HG03432 (cell line): Measurements from ENCODE around the gene PBX3.
"Not testable (repeated sequence)": the region's sequence is repeated elsewhere in the genome, so short reads cannot be mapped to it uniquely, and the experiment has no call there.

Source experiments
- ATAC-seq: cut with Tn5 transposase; IDR thresholded peaks from one replicate; pipeline ENCODE4 v1.9.1; 2021; ENCODE audit warnings: mild to moderate bottlenecking, moderate library complexity; ENCODE audit not compliant: unreplicated experiment

PBX3 gene

DNA sequence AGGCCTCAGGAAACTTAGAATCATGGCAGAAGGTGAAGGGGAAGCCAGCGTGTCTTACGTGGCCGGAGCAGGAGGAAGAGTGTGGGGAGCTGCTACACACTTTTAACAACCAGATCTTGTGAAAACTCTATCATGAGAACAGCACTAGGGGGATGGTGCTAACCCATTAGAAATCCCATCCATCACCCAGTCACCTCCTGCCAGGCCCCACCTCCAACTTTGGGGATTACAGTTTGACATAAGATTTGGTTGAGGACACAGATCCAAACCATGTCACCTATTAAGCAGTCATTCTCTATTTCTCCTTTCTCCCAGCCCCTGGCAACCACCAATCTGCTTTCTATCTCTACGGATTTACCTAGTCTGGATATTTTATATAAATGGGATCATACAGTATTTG is 26.9 kb downstream of the PBX3 start:
- no peak for ATAC-seq

DNA sequence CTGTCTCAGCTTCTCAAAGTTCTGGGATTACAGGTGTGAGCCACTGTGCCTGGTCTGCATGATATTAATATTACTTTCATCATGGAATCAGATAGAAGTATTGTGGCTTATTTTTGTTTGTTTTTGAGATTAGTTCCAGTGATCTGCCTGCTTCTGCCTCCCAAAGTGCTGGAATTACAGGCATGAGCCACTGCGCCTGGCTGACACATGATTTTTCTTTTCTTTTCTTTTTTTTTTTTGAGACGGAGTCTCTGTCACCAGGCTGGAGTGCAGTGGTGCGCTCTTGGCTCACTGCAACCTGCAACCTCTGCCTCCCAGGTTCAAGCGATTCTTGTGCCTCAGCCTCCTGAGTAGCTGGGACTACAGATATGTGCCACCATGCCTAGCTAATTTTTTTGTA is 29.6 kb downstream of the PBX3 start:
- not testable (repeated sequence) for ATAC-seq

- not testable (repeated sequence) for ATAC-seq
Measured at GRCh38 chr9:125778538-125779219, 31.5 kb downstream of the PBX3 start.

- ATAC-seq = not testable (repeated sequence)
Measured at GRCh38 chr9:125779220-125779565, 32.0 kb downstream of the PBX3 start.

GRCh38 chr9:125782718-125783117 is 35.5 kb downstream of the PBX3 start:
- ATAC-seq = no peak

DNA sequence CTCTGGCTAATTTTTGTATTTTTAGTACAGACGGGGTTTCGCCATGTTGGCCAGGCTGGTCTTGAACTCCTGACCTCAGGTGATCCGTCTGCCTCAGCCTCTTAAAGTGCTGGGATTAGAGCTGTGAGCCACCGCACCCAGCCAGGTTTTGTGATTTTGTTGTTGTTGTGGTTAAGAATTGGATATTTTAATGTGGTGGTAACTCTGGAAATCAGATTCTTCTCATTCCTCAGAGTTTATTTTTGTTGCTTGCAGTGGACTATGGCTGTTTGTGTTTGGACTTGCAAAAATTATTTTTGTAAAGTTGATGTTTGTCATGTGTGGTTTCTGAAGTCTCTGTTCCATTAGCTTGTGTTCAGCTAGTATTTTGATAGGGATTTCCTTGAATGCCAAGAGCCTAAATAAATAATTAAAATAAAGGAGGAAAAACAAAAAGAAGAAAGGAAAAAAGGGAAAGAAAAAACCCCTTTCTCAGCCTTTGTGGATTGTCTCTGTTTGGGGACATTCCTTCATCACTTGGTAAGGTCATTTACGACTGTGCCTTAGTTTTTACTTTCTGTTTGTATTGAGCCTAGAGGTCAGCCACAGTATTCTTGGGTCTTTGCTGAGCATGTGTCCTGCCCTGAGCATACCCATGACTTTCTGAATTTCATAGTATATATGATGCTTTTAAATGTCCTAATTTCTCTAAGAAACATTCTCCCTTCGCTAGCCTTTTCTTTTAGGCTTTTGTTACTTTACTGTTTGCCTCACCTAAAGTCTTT is 37.3 kb downstream of the PBX3 start:
- ATAC-seq = no peak

DNA sequence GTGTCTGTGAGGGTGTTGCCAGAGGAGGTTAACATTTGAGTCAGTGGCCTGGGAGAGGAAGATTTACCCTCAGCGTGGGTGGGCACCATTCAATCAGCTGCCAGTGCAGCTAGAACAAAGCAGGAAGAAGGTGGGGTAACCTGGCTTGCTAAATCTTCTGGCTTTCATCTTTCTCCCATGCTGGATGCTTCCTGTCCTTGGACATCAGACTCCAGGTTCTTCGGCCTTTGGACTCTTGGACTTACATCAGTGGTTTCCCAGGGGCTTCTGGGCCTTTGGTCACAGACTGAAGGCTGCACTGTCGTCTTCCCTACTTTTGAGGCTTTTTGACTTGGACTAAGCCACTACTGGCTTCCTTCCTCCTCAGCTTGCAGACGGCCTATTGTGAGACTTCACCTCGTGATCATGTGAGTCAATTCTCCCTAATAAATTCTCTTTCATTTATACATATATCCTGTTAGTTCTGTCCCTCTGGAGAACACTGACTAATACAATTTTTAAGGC is 38.1 kb downstream of the PBX3 start:
- ATAC-seq = no peak

DNA sequence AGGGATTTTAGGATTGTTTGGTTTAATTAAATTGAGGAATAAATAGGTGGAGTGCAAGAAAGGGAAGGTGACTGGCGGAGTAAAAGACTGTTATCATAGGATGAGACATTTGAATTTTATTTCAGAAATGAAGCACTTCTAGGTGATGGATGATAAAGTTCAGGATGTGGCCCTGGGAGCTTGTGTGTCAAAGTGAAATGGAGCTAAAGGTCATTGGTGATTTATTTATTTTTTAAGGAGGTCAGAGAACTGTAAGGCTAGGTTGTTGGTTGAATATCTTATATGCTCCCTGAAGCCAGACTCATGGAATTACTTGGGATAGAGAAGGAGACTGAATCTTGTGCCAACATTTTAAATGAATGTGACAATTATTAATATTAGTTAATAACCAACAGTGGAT is 40.5 kb downstream of the PBX3 start:
- no peak for ATAC-seq

DNA sequence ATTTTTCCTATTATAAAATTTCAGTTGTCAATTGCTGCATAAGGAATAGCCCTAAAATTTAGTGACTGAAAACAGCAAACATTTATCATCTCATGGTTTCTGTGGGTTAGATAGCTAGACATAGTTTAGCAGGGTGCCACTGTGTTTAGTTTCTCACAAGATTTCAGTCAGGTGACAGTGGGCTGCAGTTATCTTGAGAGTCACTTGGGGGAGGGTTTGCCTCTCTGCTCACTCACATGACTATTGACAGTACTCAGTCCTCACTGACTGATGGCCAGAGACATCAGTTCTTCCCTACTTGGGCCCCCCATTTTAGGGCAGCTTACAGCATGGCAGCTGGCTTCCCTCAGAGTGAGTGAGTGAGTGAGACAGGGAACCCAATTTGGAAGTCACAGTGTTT is 42.0 kb downstream of the PBX3 start:
- no peak for ATAC-seq

- ATAC-seq = no peak
Measured at GRCh38 chr9:125794708-125795107, 47.5 kb downstream of the PBX3 start.

DNA sequence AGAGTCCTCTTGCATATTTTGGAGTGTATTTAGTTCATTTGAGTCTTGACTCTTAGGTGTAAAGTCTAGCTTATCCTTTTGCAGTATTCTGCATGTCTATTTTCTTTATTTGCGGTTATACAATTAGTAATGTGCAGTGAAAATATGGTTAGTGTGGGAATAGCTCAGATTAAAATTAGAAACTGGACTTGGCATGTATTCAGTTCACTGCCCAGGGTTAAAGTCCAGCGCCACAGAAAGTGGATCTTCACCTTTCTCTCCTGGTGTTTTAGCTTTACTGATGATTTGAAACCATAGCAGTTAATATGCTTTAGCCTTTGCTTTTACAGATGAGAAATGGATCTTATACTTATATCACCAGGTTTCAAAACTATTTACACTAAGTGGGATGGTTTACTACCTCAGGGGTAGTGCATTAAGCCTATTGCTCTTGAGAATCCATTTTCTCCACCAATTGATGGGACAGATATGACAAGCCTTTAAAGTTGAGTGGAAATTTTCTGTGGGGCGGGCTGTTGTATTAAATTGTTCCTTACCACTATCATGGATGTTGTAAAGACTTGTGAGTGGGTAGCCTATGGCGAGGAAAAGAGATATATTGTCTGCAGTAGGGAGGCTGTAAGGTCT is 48.9 kb downstream of the PBX3 start:
- ATAC-seq = no peak

DNA sequence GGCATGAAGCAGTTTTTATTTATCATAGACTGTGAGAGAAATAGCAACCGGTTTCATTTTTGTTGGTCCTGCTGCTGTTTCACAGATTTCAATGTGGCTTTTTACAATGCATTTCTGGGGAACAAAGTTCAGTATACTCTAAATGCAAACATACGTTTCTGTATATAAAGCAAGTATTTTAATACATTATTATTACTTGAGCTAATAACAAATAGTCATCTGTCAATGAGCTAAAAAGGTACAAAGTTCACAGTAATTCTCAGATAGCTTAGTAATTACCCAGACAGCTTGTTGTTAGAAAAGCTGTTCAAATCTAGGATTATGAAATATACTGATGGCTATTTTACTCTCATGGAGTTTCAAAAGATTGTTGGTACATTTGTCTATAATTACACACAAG is 50.8 kb downstream of the PBX3 start:
- ATAC-seq = no peak

DNA sequence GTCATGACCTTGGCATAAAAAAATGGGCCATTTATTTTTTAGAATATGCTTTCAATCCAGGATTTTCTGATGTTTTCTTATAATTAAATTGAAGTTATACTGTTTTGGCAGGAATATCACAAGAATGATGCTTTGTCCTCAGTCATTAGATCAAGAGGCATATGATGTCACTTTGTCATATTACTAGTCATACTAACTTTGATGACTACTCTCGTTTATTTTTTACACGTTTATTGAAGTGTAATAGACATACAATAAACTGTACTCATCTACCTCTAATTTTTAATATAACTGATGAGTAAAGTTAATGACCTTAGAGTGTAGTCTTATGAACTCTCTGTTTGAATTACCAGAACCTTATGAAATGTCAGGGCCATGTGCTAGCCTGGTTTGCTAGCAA is 56.4 kb downstream of the PBX3 start:
- no peak for ATAC-seq

DNA sequence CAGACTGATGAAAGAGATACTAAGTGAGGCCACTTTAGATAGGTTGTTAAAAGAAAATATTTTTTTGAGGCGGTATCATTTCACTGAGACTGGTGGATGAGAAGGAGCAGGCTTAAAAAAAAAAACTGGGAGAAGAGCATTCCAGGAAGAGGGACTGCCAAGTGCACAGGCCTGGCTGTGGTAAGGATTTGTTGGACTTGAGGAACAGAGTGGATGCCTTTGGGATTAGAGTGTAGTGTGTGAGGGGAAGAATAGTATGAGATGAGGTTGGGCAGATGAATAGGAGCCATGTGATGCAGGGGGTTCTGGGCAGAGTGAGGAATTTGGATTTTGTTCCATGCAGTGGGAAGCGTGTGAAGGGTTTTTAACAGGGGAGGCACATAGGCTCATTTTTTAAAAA is 57.9 kb downstream of the PBX3 start:
- ATAC-seq = no peak

GRCh38 chr9:125805586-125805985 is 58.4 kb downstream of the PBX3 start:
- ATAC-seq = no peak

- no peak for ATAC-seq
Measured at GRCh38 chr9:125807079-125807478, 59.9 kb downstream of the PBX3 start.

GRCh38 chr9:125810161-125810560 is 63.0 kb downstream of the PBX3 start:
- ATAC-seq = no peak

GRCh38 chr9:125811002-125811401 is 63.8 kb downstream of the PBX3 start:
- no peak for ATAC-seq

DNA sequence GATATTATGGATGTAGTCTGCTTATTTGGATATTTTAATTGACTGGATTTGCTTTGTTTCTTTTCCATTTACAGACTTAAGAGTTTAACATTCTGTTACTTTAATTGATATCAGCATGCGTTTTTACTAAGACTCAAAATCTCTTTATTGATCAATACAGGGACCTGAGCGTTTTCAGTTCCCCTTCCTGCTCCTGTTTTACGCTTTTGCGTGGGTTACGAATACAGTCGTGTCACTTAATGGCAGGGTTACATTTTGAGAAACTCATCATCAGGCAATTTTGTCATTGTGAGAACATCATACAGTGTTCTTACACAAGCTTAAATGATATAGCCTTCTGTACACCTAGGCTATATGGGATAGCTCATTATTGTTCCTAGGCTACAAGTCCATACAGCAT is 65.2 kb downstream of the PBX3 start:
- ATAC-seq = no peak

DNA sequence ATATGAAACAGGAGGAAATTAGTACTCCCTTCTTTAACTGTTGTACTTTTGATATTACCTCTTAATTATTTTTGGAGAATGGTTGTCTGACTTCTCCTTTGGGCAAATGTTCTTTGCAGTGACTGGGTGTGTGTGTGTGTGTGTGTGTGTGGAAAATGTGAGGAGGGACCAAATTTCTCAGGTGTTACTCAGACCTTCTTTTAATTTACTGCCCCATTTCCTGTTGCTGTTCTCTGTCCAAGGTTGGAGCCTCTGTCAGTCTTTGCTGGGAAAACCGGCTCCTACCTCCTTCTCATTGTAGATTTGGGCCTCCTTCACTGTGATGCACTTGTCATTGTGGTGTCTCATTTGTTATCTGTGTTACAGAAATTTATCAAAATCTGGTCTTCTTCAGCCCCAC is 68.4 kb downstream of the PBX3 start:
- ATAC-seq = no peak

DNA sequence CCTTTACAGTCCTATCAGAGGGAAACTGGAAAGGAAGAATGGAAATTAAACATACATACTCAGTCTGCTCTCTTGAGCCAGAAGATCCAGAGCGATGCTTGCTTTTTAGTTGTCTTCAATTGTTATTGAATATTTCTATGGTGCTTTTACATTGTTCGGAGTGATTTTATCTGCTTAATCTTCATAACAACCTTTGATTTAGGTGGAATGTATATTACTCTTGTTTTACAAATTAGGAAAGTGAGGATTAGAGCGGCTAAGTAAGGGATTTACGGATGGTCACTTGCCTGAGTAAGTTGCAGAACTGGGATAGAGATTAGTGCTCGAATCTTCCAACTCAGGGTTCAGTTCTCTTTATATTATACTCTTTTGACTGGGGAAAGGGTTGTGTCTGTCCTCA is 69.1 kb downstream of the PBX3 start:
- no peak for ATAC-seq
